ENCODE results near the gene ADM2.

The ADM2 gene

DNA sequence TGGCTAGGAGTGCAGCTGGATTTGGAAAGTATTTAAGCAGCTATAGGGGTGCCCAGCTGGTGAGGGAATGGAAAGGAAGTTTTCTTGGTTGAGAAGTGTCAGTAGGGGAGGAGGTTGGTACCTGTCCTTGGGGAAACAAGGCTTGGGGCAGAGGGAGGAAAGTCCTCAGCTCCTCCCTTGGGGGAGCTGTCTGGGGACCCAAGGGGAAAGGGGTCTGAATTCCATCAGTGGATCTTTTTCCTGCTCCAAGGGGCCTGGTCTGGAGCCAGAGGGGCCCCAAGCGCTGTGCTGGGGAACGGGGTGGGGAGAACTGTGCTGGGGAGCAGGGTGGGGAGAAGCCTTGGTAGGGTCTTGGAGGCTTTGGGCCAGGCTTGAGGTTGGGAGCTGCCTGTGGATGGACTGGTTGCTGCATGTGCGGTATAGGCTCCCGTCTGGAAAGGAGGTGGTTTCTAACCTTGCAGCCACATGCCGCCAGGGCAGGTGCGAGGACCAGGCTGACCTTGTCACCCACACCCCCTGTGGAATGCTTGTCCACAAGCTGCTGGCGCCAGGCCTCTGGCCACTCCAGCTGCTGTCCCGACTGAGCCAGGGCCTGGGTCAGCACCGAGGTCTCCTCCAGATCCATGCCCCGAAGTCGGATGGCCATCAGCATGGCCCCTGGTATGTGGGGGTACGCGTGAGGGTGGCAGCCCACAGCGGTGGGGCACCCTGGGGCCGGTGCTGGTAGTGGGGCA, 47.5 kb downstream of the ADM2 start:
- H3K4me1 Mint-ChIP-seq = peaks cover 37% of the 10 kb centered on the region
- peaks cover 52% of the 10 kb centered on the region for H3K27me3 Mint-ChIP-seq (ENCODE audit: low read depth, poor library complexity)
- H3K9me3 Mint-ChIP-seq = no peaks in the 10 kb centered on the region
- DNase-seq = no peak
- no peak overlapping the region for H3K4me3 Mint-ChIP-seq
- TF ChIP-seq, protein P1, sequence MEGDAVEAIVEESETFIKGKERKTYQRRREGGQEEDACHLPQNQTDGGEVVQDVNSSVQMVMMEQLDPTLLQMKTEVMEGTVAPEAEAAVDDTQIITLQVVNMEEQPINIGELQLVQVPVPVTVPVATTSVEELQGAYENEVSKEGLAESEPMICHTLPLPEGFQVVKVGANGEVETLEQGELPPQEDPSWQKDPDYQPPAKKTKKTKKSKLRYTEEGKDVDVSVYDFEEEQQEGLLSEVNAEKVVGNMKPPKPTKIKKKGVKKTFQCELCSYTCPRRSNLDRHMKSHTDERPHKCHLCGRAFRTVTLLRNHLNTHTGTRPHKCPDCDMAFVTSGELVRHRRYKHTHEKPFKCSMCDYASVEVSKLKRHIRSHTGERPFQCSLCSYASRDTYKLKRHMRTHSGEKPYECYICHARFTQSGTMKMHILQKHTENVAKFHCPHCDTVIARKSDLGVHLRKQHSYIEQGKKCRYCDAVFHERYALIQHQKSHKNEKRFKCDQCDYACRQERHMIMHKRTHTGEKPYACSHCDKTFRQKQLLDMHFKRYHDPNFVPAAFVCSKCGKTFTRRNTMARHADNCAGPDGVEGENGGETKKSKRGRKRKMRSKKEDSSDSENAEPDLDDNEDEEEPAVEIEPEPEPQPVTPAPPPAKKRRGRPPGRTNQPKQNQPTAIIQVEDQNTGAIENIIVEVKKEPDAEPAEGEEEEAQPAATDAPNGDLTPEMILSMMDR (IDR thresholded peaks at IDR 0.05) = no peak
- H3K36me3 Mint-ChIP-seq (ENCODE audit: low read depth) = peaks cover 12% of the 10 kb centered on the region
- H3K27ac Mint-ChIP-seq = no peak overlapping the region

DNA sequence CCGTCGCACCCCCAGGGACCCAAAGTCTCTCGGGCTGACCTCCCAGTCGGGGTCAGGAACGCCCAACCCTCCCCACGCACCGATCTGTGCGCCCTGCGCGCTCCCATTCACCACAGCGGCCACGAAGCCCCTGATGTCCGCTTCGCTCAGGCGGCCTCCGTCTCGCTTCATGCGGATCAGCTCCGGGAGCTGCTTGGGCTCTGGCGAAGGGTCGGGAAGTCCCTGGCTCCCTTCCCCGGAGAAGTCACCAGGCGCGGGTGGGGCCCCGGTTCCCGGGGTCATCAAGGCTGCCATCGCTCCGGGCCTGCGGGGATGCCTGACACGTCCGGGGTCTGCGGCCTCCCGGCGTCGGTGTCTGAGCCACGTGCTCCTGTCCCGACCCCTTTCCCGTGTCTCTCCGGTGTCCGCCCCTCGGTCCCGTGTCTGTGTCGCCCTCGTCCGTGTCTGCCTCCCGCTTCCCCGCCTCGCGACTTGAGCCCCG, 48.1 kb downstream of the ADM2 start:
- Mint-ChIP-seq H3K4me1 (peaks cover 40% of the 10 kb centered on the region), H3K4me3 (no peak overlapping the region)
- TF ChIP-seq, protein P1 (IDR thresholded peaks at IDR 0.05) = no peak

DNA sequence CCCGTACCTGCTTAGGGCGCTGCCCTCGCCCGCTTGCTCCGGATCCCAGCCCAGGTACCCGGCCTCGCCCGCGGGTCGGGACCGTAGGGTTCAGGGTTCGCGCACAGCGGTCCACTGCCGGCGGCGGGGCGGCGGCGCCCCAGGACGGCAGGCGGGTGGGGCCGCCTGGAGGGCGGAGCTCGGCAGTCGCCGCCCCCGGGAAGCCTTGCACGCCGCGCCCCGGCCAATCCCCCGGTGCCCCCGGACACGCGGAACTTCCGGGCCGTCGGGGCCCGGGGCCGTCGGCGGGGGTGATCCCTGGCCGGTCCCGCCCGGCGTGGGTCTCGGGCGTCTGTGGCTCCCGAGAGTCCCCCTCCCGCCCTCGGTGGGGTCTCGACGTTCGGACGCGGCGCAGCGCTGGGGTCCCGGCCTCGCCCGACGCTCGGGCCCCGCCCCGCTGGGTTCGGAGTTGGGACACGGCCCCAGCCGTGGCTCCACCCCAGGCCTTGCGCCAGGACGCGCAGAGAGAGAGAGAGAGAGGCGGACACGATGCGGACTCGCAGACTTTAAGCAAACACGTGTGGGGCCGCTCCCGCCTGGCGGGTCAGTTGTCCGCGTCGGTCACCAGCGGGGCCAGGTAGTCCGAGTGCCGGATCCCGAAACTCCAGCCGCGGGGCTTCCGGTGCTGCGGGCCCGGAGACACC, 48.7 kb downstream of the ADM2 start, which contains the start of gene TYMP:
Gene TYMP (minus strand): TSS at position 116 of the 683 bp plus-strand sequence. CDS start 303 bp downstream, outside the sequence.
- Mint-ChIP-seq H3K36me3 (ENCODE audit: low read depth) (peaks cover 8% of the 10 kb centered on the region), H3K4me3 (peak within 1 kb of the TSS; percentile 70), H3K27me3 (ENCODE audit: low read depth, poor library complexity) (peaks cover 52% of the 10 kb centered on the region)

More for the DNA sequence above, 48.1 kb downstream of the ADM2 start:
- Mint-ChIP-seq H3K27ac (no peak overlapping the region), H3K9me3 (no peaks in the 10 kb centered on the region), H3K36me3 (ENCODE audit: low read depth) (peaks cover 10% of the 10 kb centered on the region), H3K27me3 (ENCODE audit: low read depth, poor library complexity) (peaks cover 52% of the 10 kb centered on the region)
- no peak for DNase-seq

GRCh38 chr22:50530580-50530876, 49.2 kb downstream of the ADM2 start:
- peaks cover 52% of the 10 kb centered on the region for H3K27me3 Mint-ChIP-seq (ENCODE audit: low read depth, poor library complexity)
- peaks cover 8% of the 10 kb centered on the region for H3K36me3 Mint-ChIP-seq (ENCODE audit: low read depth)
- peaks cover 39% of the 10 kb centered on the region for H3K4me1 Mint-ChIP-seq
- H3K4me3 Mint-ChIP-seq = peak overlapping the region; percentile 61
- no peak for DNase-seq
- TF ChIP-seq, protein P1 (IDR thresholded peaks at IDR 0.05) = no peak
- no peaks in the 10 kb centered on the region for H3K9me3 Mint-ChIP-seq
- no peak overlapping the region for H3K27ac Mint-ChIP-seq

More for the DNA sequence above, 48.7 kb downstream of the ADM2 start, which contains the start of gene TYMP:
- no peak within 1 kb of the TSS for H3K27ac Mint-ChIP-seq
- peak; percentile 42 for DNase-seq
- H3K4me1 Mint-ChIP-seq = peaks cover 39% of the 10 kb centered on the region
- H3K9me3 Mint-ChIP-seq = no peaks in the 10 kb centered on the region
- TF ChIP-seq, protein P1 (IDR thresholded peaks at IDR 0.05) = no peak

DNA sequence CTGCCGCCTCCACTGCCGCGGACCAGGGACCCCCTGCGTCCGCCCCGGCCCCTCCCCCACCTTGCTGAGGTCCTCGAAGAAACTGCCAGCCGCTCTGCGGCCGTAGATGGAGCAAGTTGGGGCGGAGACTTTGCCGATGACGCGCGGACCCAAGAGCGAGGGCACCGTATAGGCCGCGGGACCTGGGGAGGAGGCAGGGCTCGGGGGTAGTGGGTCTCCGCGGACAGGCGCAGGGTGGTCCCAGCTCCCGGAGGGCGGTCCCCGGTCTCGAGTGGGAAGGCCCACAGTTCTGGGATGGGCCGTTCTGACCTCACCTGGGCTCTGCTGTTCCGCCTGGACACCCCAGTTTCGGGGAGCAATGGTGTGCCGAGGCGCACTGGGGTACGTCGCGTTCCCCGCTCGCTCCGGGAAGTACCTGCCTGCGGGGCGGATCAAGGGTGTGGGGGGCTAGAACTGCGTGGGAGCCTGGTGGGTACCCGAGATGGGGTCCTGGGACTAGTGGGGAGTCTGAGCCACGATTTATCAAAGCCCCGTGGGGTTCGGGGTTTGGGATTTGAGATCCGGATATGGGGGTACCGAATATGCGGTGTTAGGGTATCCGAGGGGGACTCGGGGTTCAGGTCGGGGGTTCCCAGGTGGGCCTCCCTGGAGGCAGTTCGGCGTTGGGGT, 49.7 kb downstream of the ADM2 start:
- Mint-ChIP-seq H3K36me3 (ENCODE audit: low read depth) (peaks cover 8% of the 10 kb centered on the region), H3K27ac (no peak overlapping the region), H3K27me3 (ENCODE audit: low read depth, poor library complexity) (peaks cover 52% of the 10 kb centered on the region), H3K4me1 (peaks cover 39% of the 10 kb centered on the region), H3K9me3 (no peaks in the 10 kb centered on the region), H3K4me3 (peak overlapping the region; percentile 70)
- DNase-seq = peak; percentile 70
- TF ChIP-seq, protein P1 (IDR thresholded peaks at IDR 0.05) = no peak

Measured in nephron progenitor cell (in vitro differentiated cells).